ENCODE data around the gene FBXO40.

Gene FBXO40

GRCh38 chr3:121619691-121620090 is 26.5 kb downstream of the FBXO40 start:
- DNase-seq (ENCODE audit: low spot score): no peak

GRCh38 chr3:121621491-121621890 is 28.3 kb downstream of the FBXO40 start:
- no peak for DNase-seq (ENCODE audit: low spot score)

GRCh38 chr3:121624147-121624899 is 31.1 kb downstream of the FBXO40 start:
- no peak for DNase-seq (ENCODE audit: low spot score)

GRCh38 chr3:121626495-121626894 is 33.3 kb downstream of the FBXO40 start:
- DNase-seq (ENCODE audit: low spot score): no peak

DNA sequence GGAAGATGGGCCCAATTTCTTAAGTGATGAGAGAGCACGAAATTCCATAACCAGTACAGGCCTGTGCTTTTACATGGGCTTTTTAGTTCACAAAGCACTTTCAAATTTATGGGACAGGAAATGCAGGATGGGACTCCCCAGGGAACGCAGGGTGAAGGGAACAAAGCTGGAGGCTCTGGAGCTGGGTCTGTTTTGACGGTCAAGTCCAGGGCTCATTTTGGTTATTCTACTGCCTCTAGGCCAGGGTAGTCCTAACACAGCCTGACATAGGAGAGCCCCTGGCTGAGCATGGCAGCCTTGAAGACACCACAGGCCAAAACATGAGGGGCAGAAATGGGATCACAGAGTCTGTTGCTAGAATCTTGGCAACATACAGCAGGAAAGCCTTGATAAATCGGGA is 34.0 kb downstream of the FBXO40 start:
- no peak for DNase-seq (ENCODE audit: low spot score)

DNA sequence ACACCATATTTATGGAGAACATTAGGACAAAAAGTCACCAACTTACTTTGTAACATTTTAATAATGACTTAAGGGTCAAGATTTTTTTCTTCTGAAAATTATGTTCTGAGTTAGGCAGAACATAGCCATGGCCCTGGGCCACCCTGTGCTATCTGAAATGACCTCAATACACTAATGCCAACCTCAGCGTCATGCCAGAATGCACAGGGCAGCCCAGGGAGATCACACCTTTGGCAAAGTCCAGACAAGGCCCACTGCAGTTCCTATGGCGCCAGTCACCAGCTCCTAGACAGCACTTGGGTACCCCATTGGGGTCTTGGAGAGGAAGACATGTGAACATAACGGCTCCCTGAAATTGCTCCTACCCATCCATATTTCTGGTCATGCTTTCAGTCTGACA is 34.4 kb downstream of the FBXO40 start:
- no peak for DNase-seq (ENCODE audit: low spot score)

- DNase-seq (ENCODE audit: low spot score): no peak
Observed at GRCh38 chr3:121629601-121630000, 36.4 kb downstream of the FBXO40 start.

GRCh38 chr3:121630355-121630754 is 37.2 kb downstream of the FBXO40 start:
- DNase-seq (ENCODE audit: low spot score): no peak

DNA sequence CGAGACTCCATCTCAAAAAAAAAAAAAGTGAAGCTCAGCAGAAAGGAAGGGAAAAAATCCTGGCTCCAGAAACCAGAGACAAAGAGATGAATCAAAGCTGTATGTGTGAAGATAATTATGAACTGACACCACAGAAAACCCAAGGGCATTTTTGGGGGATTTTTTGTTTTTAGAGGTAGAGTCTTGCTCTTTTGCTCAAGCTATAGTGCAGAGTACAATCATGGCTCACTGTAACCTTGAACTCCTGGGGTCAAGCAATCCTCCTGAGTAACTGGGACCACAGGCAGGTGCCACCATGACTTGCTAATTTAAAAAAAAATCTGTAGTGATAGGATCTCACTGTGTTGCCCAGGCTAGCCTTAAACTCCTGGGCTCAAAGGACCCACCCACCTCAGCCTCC is 44.7 kb downstream of the FBXO40 start:
- DNase-seq (ENCODE audit: low spot score): no peak

- DNase-seq (ENCODE audit: low spot score): no peak
Observed at GRCh38 chr3:121641127-121641526, 47.9 kb downstream of the FBXO40 start.

- no peak for DNase-seq (ENCODE audit: low spot score)
Observed at GRCh38 chr3:121642601-121643314, 49.6 kb downstream of the FBXO40 start.

GRCh38 chr3:121645054-121645453 is 51.9 kb downstream of the FBXO40 start:
- no peak for DNase-seq (ENCODE audit: low spot score)

- no peak for DNase-seq (ENCODE audit: low spot score)
Observed at GRCh38 chr3:121648219-121648958, 55.2 kb downstream of the FBXO40 start.

- no peak for DNase-seq (ENCODE audit: low spot score)
Observed at GRCh38 chr3:121649645-121650044, 56.5 kb downstream of the FBXO40 start.

GRCh38 chr3:121651684-121652083 is 58.5 kb downstream of the FBXO40 start:
- peak; percentile 60 for DNase-seq (ENCODE audit: low spot score)

- DNase-seq (ENCODE audit: low spot score): no peak
Observed at GRCh38 chr3:121654493-121655385, 61.6 kb downstream of the FBXO40 start.

GRCh38 chr3:121658716-121659435 is 65.7 kb downstream of the FBXO40 start:
- no peak for DNase-seq (ENCODE audit: low spot score)

- DNase-seq (ENCODE audit: low spot score): no peak
Observed at GRCh38 chr3:121659586-121659985, 66.4 kb downstream of the FBXO40 start.

GRCh38 chr3:121660356-121661171 is 67.4 kb downstream of the FBXO40 start, which contains the start of gene HCLS1:
Gene HCLS1 (minus strand): TSS chr3:121660903. CDS start chr3:121658347, 2,556 bp downstream.
- peak; percentile 10 for DNase-seq (ENCODE audit: low spot score)

GRCh38 chr3:121661376-121661775 is 68.2 kb downstream of the FBXO40 start:
- DNase-seq (ENCODE audit: low spot score): no peak

Data from hematopoietic multipotent progenitor cell treated with erythropoietin and hydrocortisone succinate and interleukin-3 and kit ligand, for 15 days (in vitro differentiated cells).